Mucosa of rectum (tissue), 2 donors: Measurements from ENCODE around the gene ADAM15.

Experiments
- H3K27ac ChIP-seq, 2 donors: one replicate each; pipeline ENCODE4 v1.7.0; 2013; ENCODE audit warnings: inconsistent platforms in 2 of 2, low read depth in 2 of 2, low read length in 2 of 2
- H3K27me3 ChIP-seq, 2 donors: one replicate each; pipeline ENCODE4 v1.7.0; 2013; ENCODE audit warnings: low read length in 2 of 2; ENCODE audit not compliant: control insufficient read depth in 2 of 2, insufficient read depth in 2 of 2
- H3K36me3 ChIP-seq, 2 donors: one replicate each; pipeline ENCODE4 v1.7.0; 2013; ENCODE audit warnings: low read length in 2 of 2; ENCODE audit not compliant: control insufficient read depth in 2 of 2, insufficient read depth in 2 of 2
- H3K4me1 ChIP-seq, 2 donors: one replicate each; pipeline ENCODE4 v1.7.0; 2013; ENCODE audit warnings: low read length in 2 of 2, mild to moderate bottlenecking in 1 of 2; ENCODE audit not compliant: control insufficient read depth in 2 of 2, insufficient read depth in 2 of 2
- H3K4me3 ChIP-seq, 2 donors: one replicate each; pipeline ENCODE4 v1.7.0; 2013; ENCODE audit warnings: low read length in 2 of 2
- H3K9ac ChIP-seq, 2 donors: one replicate each; pipeline ENCODE4 v1.7.0; 2013; ENCODE audit warnings: low read length in 2 of 2, low read depth in 1 of 2, mild to moderate bottlenecking in 1 of 2
- H3K9me3 ChIP-seq, 2 donors: one replicate each; pipeline ENCODE4 v1.7.0; 2013; ENCODE audit warnings: low read length in 2 of 2; ENCODE audit not compliant: control insufficient read depth in 2 of 2
- donor health status: healthy.
- donor health status: Normal muscosa, but diverticular disease.

The ADAM15 gene

GRCh38 chr1:155029513-155030242 is 21.4 kb upstream of the ADAM15 start:
- no peak overlapping the region for H3K9ac ChIP-seq
- H3K27me3 ChIP-seq: no peaks in the 10 kb centered on the region
- no peak overlapping the region for H3K27ac ChIP-seq
- H3K9me3 ChIP-seq: no peaks in the 10 kb centered on the region
- no peaks in the 10 kb centered on the region for H3K4me1 ChIP-seq
- H3K36me3 ChIP-seq: no peaks in the 10 kb centered on the region
- H3K4me3 ChIP-seq: no peak overlapping the region

GRCh38 chr1:155030243-155030795 is 20.8 kb upstream of the ADAM15 start:
- H3K4me1 ChIP-seq: no peaks in the 10 kb centered on the region
- H3K9me3 ChIP-seq: no peaks in the 10 kb centered on the region
- no peak overlapping the region for H3K27ac ChIP-seq
- H3K36me3 ChIP-seq: no peaks in the 10 kb centered on the region
- no peak overlapping the region for H3K9ac ChIP-seq
- no peaks in the 10 kb centered on the region for H3K27me3 ChIP-seq
- H3K4me3 ChIP-seq: no peak overlapping the region

GRCh38 chr1:155030899-155031298 is 20.2 kb upstream of the ADAM15 start:
- Histone ChIP-seq H3K9ac (no peak overlapping the region), H3K36me3 (no peaks in the 10 kb centered on the region), H3K27me3 (no peaks in the 10 kb centered on the region), H3K4me3 (no peak overlapping the region), H3K9me3 (no peaks in the 10 kb centered on the region), H3K27ac (no peak overlapping the region), H3K4me1 (no peaks in the 10 kb centered on the region)

- H3K4me3 ChIP-seq: no peak overlapping the region
Measured at GRCh38 chr1:155032886-155033285, 18.2 kb upstream of the ADAM15 start.

GRCh38 chr1:155033524-155033923 is 17.6 kb upstream of the ADAM15 start, which contains the start of the genes DCST1 and DCST2:
Gene DCST1 (plus strand): TSS chr1:155033824. CDS start chr1:155034037, 213 bp downstream.
Gene DCST2 (minus strand): TSS chr1:155033781. CDS start chr1:155033701, 80 bp downstream.
- H3K4me1 ChIP-seq: peaks cover 9 to 15% of the 10 kb centered on the region in 2 donors
- H3K4me3 ChIP-seq: no peak within 1 kb of the TSS
- H3K9me3 ChIP-seq: no peaks in the 10 kb centered on the region
- H3K27me3 ChIP-seq: no peaks in the 10 kb centered on the region
- no peaks in the 10 kb centered on the region for H3K36me3 ChIP-seq
- no peak within 1 kb of the TSS for H3K27ac ChIP-seq
- no peak within 1 kb of the TSS for H3K9ac ChIP-seq

More at GRCh38 chr1:155032886-155033285, 18.2 kb upstream of the ADAM15 start:
- Histone ChIP-seq H3K9ac (no peak overlapping the region), H3K9me3 (no peaks in the 10 kb centered on the region), H3K27ac (no peak overlapping the region), H3K27me3 (no peaks in the 10 kb centered on the region), H3K4me1 (peaks cover 3 to 9% of the 10 kb centered on the region in 2 donors), H3K36me3 (no peaks in the 10 kb centered on the region)

- Histone ChIP-seq H3K27ac (no peak overlapping the region), H3K4me3 (no peak overlapping the region), H3K27me3 (no peaks in the 10 kb centered on the region), H3K9me3 (no peaks in the 10 kb centered on the region), H3K36me3 (no peaks in the 10 kb centered on the region), H3K4me1 (peaks cover 18 to 26% of the 10 kb centered on the region in 2 donors), H3K9ac (no peak overlapping the region)
Measured at GRCh38 chr1:155034318-155035208, 16.6 kb upstream of the ADAM15 start.

GRCh38 chr1:155035936-155036335 is 15.2 kb upstream of the ADAM15 start:
- H3K36me3 ChIP-seq: no peaks in the 10 kb centered on the region
- no peak overlapping the region for H3K4me3 ChIP-seq
- H3K4me1 ChIP-seq: peaks cover 18 to 26% of the 10 kb centered on the region in 2 donors
- H3K9me3 ChIP-seq: no peaks in the 10 kb centered on the region
- no peaks in the 10 kb centered on the region for H3K27me3 ChIP-seq
- no peak overlapping the region for H3K27ac ChIP-seq
- no peak overlapping the region for H3K9ac ChIP-seq

- H3K4me3 ChIP-seq: no peak overlapping the region
- peaks cover 18 to 26% of the 10 kb centered on the region in 2 donors for H3K4me1 ChIP-seq
- no peaks in the 10 kb centered on the region for H3K36me3 ChIP-seq
- no peak overlapping the region for H3K9ac ChIP-seq
- no peaks in the 10 kb centered on the region for H3K27me3 ChIP-seq
- H3K9me3 ChIP-seq: no peaks in the 10 kb centered on the region
- no peak overlapping the region for H3K27ac ChIP-seq
Measured at GRCh38 chr1:155037043-155037442, 14.1 kb upstream of the ADAM15 start.

- H3K36me3 ChIP-seq: no peaks in the 10 kb centered on the region
- H3K4me1 ChIP-seq: peaks cover 21 to 33% of the 10 kb centered on the region in 2 donors
- no peaks in the 10 kb centered on the region for H3K27me3 ChIP-seq
- no peaks in the 10 kb centered on the region for H3K9me3 ChIP-seq
- peak overlapping the region in 1 of 2 donors; percentile 37 for H3K4me3 ChIP-seq
- H3K27ac ChIP-seq: peak overlapping the region; percentile 85 to 92
- peak overlapping the region in 1 of 2 donors; percentile 61 for H3K9ac ChIP-seq
Measured at GRCh38 chr1:155037851-155038441, 13.2 kb upstream of the ADAM15 start.
